IMR-90 (cell line): Measurements from ENCODE around the gene VDAC1.

ENCODE experiments used
- BHLHE40 ChIP-seq: fragments of 150-350 bp; IDR thresholded peaks from 2 replicates; pipeline ENCODE4 v1.6.1; 2016; ENCODE audit warnings: mild to moderate bottlenecking, low read depth, low read length
- CEBPB ChIP-seq: IDR thresholded peaks from 2 replicates; pipeline ENCODE4 v1.6.1; 2012; ENCODE audit warnings: low read depth, low read length, improper control_type of control experiment
- CHD1 ChIP-seq: IDR thresholded peaks from 2 replicates; pipeline ENCODE4 v1.6.1; 2012; ENCODE audit warnings: low read depth, low read length, improper control_type of control experiment
- CTCF ChIP-seq: conservative IDR thresholded peaks from 2 replicates; pipeline ENCODE4 v1.5.1; 2012; ENCODE audit warnings: mild to moderate bottlenecking, low read depth, low read length, improper control_type of control experiment
- FOS ChIP-seq: fragments of 150-350 bp; IDR thresholded peaks from 2 replicates; pipeline ENCODE4 v1.6.1; 2016; ENCODE audit warnings: low read depth, low read length
- MAFK ChIP-seq: IDR thresholded peaks from 2 replicates; pipeline ENCODE4 v1.6.1; 2012; ENCODE audit warnings: low read depth, low read length, improper control_type of control experiment
- MXI1 ChIP-seq: IDR thresholded peaks from 2 replicates; pipeline ENCODE4 v1.6.1; 2012; ENCODE audit warnings: low read depth, mild to moderate bottlenecking, low read length, moderate library complexity, borderline replicate concordance
- NFE2L2 ChIP-seq: fragments of 150-350 bp; IDR thresholded peaks from 2 replicates; pipeline ENCODE4 v1.6.1; 2016; ENCODE audit warnings: low read depth, mild to moderate bottlenecking, low read length
- POLR2A ChIP-seq: IDR thresholded peaks from 2 replicates; pipeline ENCODE4 v1.6.1; 2012; ENCODE audit warnings: mild to moderate bottlenecking, low read depth, low read length
- RAD21 ChIP-seq: IDR thresholded peaks from 2 replicates; pipeline ENCODE4 v1.6.1; 2012; ENCODE audit warnings: low read length, improper control_type of control experiment
- RFX5 ChIP-seq: IDR thresholded peaks from 2 replicates; pipeline ENCODE4 v1.8.0; 2012; ENCODE audit warnings: low read depth, mild to moderate bottlenecking, low read length, moderate library complexity
- USF2 ChIP-seq: fragments of 150-350 bp; IDR thresholded peaks from 2 replicates; pipeline ENCODE4 v1.6.1; 2017; ENCODE audit warnings: mild to moderate bottlenecking, antibody characterized with exemption, low read length, low read depth
- TF ChIP-seq, protein P1 (sequence below): fragments of 150-350 bp; IDR thresholded peaks from 2 replicates; pipeline ENCODE4 v1.6.1; 2016; ENCODE audit warnings: low read depth, mild to moderate bottlenecking, low read length, moderate library complexity, borderline replicate concordance

GRCh38 chr5:134003817-134004625, 754 bp downstream of the VDAC1 start:
- TF ChIP-seq POLR2A (peak; percentile 66), CTCF (no peak), MXI1 (peak; percentile 50; the same call in 1 of the 2 replicates), CHD1 (0 out of 2 replicates have a peak, but pooled peaks have one; percentile 89), NFE2L2 (no peak), CEBPB (no peak), RAD21 (no peak), MAFK (no peak), USF2 (peak; percentile 85), RFX5 (no peak), BHLHE40 (peak; percentile 87), FOS (no peak)
- TF ChIP-seq, protein P1, sequence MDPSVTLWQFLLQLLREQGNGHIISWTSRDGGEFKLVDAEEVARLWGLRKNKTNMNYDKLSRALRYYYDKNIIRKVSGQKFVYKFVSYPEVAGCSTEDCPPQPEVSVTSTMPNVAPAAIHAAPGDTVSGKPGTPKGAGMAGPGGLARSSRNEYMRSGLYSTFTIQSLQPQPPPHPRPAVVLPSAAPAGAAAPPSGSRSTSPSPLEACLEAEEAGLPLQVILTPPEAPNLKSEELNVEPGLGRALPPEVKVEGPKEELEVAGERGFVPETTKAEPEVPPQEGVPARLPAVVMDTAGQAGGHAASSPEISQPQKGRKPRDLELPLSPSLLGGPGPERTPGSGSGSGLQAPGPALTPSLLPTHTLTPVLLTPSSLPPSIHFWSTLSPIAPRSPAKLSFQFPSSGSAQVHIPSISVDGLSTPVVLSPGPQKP, result no peak
